ENCODE results near the gene CTSA.
"Not testable (repeated sequence)": the region's sequence is repeated elsewhere in the genome, so short reads cannot be mapped to it uniquely, and the experiment has no call there.

Gene CTSA

GRCh38 chr20:45919542-45920399 is 28.6 kb downstream of the CTSA start:
- DNase-seq, result no peak

GRCh38 chr20:45920462-45921336 is 29.6 kb downstream of the CTSA start:
- no peak for DNase-seq

- DNase-seq, result no peak
Observed at GRCh38 chr20:45921337-45922189, 30.4 kb downstream of the CTSA start.

- DNase-seq, result no peak
Observed at GRCh38 chr20:45924391-45925261, 33.5 kb downstream of the CTSA start.

GRCh38 chr20:45925821-45926506 is 34.8 kb downstream of the CTSA start:
- DNase-seq, result no peak

- no peak for DNase-seq
Observed at GRCh38 chr20:45926731-45927070, 35.6 kb downstream of the CTSA start.

GRCh38 chr20:45927071-45927878 is 36.1 kb downstream of the CTSA start:
- DNase-seq, result no peak

GRCh38 chr20:45931680-45932079 is 40.5 kb downstream of the CTSA start:
- not testable (repeated sequence) for DNase-seq

- peak; percentile 52 for DNase-seq
Observed at GRCh38 chr20:45933266-45934045, 42.3 kb downstream of the CTSA start.

- DNase-seq, result no peak
Observed at GRCh38 chr20:45934046-45934585, 43.0 kb downstream of the CTSA start.

- peak; percentile 99 for DNase-seq
Observed at GRCh38 chr20:45934586-45935415, 43.7 kb downstream of the CTSA start, which contains the start of gene PCIF1. Gene PCIF1 (plus strand): TSS chr20:45934683. CDS start chr20:45939000, 4,317 bp downstream.

- no peak for DNase-seq
Observed at GRCh38 chr20:45935416-45936046, 44.4 kb downstream of the CTSA start.

GRCh38 chr20:45937765-45938164 is 46.6 kb downstream of the CTSA start:
- no peak for DNase-seq

GRCh38 chr20:45938727-45939438 is 47.7 kb downstream of the CTSA start:
- DNase-seq, result no peak

GRCh38 chr20:45940053-45940452 is 48.9 kb downstream of the CTSA start:
- no peak for DNase-seq

- no peak for DNase-seq
Observed at GRCh38 chr20:45940469-45940868, 49.3 kb downstream of the CTSA start.

- no peak for DNase-seq
Observed at GRCh38 chr20:45943613-45944012, 52.5 kb downstream of the CTSA start.
